ENCODE data around the gene PACRG. TPM values are rescaled to one million over a fixed set of nuclear protein-coding genes. Genes with fewer than 3 reads are reported as not detected.

PACRG gene
- polyA plus RNA-seq, 1 donor (not counting 4 experiments of a cell fraction or from before 2014, with no cell fraction given): 0.31 TPM

DNA sequence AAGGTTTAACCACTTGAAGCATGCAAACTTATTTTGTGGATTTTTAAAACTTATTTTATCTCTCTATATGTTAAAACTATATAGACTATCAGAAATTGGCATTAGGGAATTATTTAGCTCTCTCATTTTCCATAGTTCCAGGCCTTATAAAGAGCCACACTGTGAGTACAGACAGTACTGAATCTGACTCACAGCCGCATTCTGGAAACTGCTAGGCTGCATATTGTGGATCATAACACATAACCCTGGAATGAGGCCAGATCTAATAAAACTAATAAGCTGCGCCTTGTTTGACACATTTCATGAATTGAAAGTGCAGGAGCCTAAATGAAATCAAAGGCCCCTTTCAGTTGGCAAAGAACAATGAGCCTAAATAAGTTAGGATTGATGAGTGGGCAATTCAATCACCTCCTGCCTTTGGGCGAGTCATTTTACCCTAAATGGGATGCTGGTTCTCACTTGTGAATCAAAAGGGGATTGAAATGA lies 308.4 kb downstream of the PACRG start:
- H4K20me1 ChIP-seq (ENCODE audit: control insufficient read depth, extremely low read depth, insufficient read depth, low read length): no peaks in the 10 kb centered on the region
- no peaks in the 10 kb centered on the region for H3K9me3 ChIP-seq (ENCODE audit: control insufficient read depth, low read depth, low read length)
- dilution Hi-C loops (cut with MboI; ENCODE audit: extremely low pct_ligation_motif_present, low sequenced_read_pairs): no loop called here
- H3K9me1 ChIP-seq (ENCODE audit: control insufficient read depth, extremely low read depth, insufficient read depth, low read length): no peaks in the 10 kb centered on the region
- DNase-seq (ENCODE audit: low read depth, low spot score) (no peak), FAIRE-seq (no peak)
- no peaks in the 10 kb centered on the region for H3K27me3 ChIP-seq (ENCODE audit: control insufficient read depth, extremely low read depth, insufficient read depth, low read length)
- no peak overlapping the region for H3K27ac ChIP-seq (ENCODE audit: control insufficient read depth, insufficient read depth, low read length)
- no peak overlapping the region for H3K4me3 ChIP-seq (ENCODE audit: control insufficient read depth in 2 of 3, extremely low read depth in 1 of 3, insufficient read depth in 2 of 3, low read depth in 1 of 3, low read length in 3 of 3)
- no peaks in the 10 kb centered on the region for H3K4me1 ChIP-seq (ENCODE audit: control insufficient read depth, extremely low read depth, insufficient read depth, low read length)
- H3K4me2 ChIP-seq (ENCODE audit: control insufficient read depth, extremely low read depth, insufficient read depth, low read depth, low read length): no peak overlapping the region
- no peaks in the 10 kb centered on the region for H3K79me2 ChIP-seq (ENCODE audit: control insufficient read depth, insufficient read depth, low read length)
- no peak overlapping the region for H3K9ac ChIP-seq (ENCODE audit: control insufficient read depth, extremely low read depth, insufficient read depth, low read length)
- TF ChIP-seq EZH2 (IDR thresholded peaks at IDR 0.05; ENCODE audit: low read length): no peak
- TF ChIP-seq, protein P1, sequence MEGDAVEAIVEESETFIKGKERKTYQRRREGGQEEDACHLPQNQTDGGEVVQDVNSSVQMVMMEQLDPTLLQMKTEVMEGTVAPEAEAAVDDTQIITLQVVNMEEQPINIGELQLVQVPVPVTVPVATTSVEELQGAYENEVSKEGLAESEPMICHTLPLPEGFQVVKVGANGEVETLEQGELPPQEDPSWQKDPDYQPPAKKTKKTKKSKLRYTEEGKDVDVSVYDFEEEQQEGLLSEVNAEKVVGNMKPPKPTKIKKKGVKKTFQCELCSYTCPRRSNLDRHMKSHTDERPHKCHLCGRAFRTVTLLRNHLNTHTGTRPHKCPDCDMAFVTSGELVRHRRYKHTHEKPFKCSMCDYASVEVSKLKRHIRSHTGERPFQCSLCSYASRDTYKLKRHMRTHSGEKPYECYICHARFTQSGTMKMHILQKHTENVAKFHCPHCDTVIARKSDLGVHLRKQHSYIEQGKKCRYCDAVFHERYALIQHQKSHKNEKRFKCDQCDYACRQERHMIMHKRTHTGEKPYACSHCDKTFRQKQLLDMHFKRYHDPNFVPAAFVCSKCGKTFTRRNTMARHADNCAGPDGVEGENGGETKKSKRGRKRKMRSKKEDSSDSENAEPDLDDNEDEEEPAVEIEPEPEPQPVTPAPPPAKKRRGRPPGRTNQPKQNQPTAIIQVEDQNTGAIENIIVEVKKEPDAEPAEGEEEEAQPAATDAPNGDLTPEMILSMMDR (optimal IDR thresholded peaks at IDR 0.05 in 1 of 3, IDR thresholded peaks at IDR 0.05 in 1 of 3, conservative IDR thresholded peaks at IDR 0.05 in 1 of 3; ENCODE audit: extremely low read depth in 1 of 3, insufficient read depth in 2 of 3, low read length in 3 of 3): no peak
- H3K36me3 ChIP-seq (ENCODE audit: control insufficient read depth in 2 of 2, extremely low read depth in 1 of 2, insufficient read depth in 2 of 2, low read length in 2 of 2): no peaks in the 10 kb centered on the region
- H2AFZ ChIP-seq (ENCODE audit: control insufficient read depth, low read length): no peak overlapping the region

DNA sequence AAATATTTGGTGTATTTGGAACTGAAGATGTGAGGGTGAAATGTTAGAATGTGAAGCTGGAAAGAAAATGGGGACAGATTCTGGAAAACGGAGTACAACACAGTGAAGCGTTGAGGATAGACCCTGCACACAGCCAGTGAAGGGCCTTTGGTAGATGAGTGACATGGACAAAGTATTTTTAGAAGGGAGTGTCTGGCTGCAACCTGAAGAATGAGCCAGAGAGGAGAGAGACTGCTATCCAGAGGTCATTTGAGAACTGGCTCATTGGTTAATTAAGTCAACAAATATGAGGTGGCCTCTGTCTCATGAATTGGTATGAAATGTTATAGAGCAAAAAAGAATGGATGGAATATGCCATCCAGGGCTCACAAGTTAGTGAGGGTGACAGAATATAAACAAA lies 310.5 kb downstream of the PACRG start:
- dilution Hi-C loops (cut with MboI; ENCODE audit: extremely low pct_ligation_motif_present, low sequenced_read_pairs): no loop called here
- DNase-seq (ENCODE audit: low read depth, low spot score) (no peak), FAIRE-seq (no peak)
- Histone ChIP-seq H3K9ac (ENCODE audit: control insufficient read depth, extremely low read depth, insufficient read depth, low read length) (no peak overlapping the region), H3K9me3 (ENCODE audit: control insufficient read depth, low read depth, low read length) (no peaks in the 10 kb centered on the region), H3K36me3 (ENCODE audit: control insufficient read depth in 2 of 2, extremely low read depth in 1 of 2, insufficient read depth in 2 of 2, low read length in 2 of 2) (no peaks in the 10 kb centered on the region), H3K9me1 (ENCODE audit: control insufficient read depth, extremely low read depth, insufficient read depth, low read length) (no peaks in the 10 kb centered on the region), H3K4me1 (ENCODE audit: control insufficient read depth, extremely low read depth, insufficient read depth, low read length) (no peaks in the 10 kb centered on the region), H3K4me3 (ENCODE audit: control insufficient read depth in 2 of 3, extremely low read depth in 1 of 3, insufficient read depth in 2 of 3, low read depth in 1 of 3, low read length in 3 of 3) (no peak overlapping the region), H3K4me2 (ENCODE audit: control insufficient read depth, extremely low read depth, insufficient read depth, low read depth, low read length) (no peak overlapping the region), H3K79me2 (ENCODE audit: control insufficient read depth, insufficient read depth, low read length) (no peaks in the 10 kb centered on the region), H4K20me1 (ENCODE audit: control insufficient read depth, extremely low read depth, insufficient read depth, low read length) (no peaks in the 10 kb centered on the region), H3K27ac (ENCODE audit: control insufficient read depth, insufficient read depth, low read length) (no peak overlapping the region), H3K27me3 (ENCODE audit: control insufficient read depth, extremely low read depth, insufficient read depth, low read length) (no peaks in the 10 kb centered on the region), H2AFZ (ENCODE audit: control insufficient read depth, low read length) (no peak overlapping the region)
- TF ChIP-seq, protein P1 (optimal IDR thresholded peaks at IDR 0.05 in 1 of 3, IDR thresholded peaks at IDR 0.05 in 1 of 3, conservative IDR thresholded peaks at IDR 0.05 in 1 of 3; ENCODE audit: extremely low read depth in 1 of 3, insufficient read depth in 2 of 3, low read length in 3 of 3): no peak
- TF ChIP-seq EZH2 (IDR thresholded peaks at IDR 0.05; ENCODE audit: low read length): no peak
